ENCODE measurements around the gene KPNB1. TPM values are rescaled to one million over a fixed set of nuclear protein-coding genes. Genes with fewer than 3 reads are reported as not detected.

The KPNB1 gene
- total RNA-seq, 2 donors from 2014 or later: 148 to 239 TPM

DNA sequence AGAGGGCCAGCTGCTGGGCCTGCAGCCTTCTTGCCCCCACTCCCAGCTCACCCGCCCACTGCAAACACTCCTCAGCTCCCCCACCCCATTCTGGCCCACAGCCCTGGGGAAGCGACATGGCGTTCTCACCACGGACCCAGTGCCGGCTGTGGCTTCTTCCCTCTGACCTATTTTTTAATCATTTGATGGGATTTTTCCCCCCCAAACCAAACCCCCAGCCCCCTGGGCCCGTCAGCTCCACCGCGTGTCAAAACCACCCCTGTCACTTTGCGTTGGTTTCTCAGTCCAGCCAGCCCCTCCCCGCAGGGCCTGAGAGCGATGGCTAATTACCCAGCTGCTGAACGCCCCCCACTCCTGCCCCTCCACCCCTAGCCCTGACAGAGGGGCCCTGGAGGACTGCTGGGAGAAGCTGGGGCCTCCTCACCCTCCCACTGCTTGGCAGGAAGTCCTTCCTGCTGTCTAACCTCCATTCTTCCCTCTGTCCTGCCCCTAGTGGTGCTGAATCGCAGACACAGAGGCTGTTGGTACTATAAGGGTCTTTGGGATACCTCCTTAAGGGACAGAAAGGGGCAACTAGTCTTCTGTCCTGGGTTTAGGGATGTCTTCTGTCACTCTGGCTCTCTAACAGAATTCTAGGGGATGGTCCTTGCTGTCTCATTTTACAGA, 75.9 kb downstream of the KPNB1 start:
- Histone ChIP-seq H3K36me3 (no peaks in the 10 kb centered on the region), H3K4me1 (replicated peaks) (no peaks in the 10 kb centered on the region), H3K9me3 (no peaks in the 10 kb centered on the region), H3K27me3 (replicated peaks; ENCODE audit: insufficient read depth) (peaks cover 7% of the 10 kb centered on the region), H3K27ac (no peak overlapping the region), H3K4me3 (no peak overlapping the region)
- 43% methylated on average over 13 of the region's 13 CpGs for whole genome bisulfite sequencing
- DNase-seq (ENCODE audit: low spot score): no peak
- intact Hi-C loops (cut with DNase I): no loop called here
- TF ChIP-seq POLR2AphosphoS5 (IDR thresholded peaks at IDR 0.05): no peak
- TF ChIP-seq, protein P1, sequence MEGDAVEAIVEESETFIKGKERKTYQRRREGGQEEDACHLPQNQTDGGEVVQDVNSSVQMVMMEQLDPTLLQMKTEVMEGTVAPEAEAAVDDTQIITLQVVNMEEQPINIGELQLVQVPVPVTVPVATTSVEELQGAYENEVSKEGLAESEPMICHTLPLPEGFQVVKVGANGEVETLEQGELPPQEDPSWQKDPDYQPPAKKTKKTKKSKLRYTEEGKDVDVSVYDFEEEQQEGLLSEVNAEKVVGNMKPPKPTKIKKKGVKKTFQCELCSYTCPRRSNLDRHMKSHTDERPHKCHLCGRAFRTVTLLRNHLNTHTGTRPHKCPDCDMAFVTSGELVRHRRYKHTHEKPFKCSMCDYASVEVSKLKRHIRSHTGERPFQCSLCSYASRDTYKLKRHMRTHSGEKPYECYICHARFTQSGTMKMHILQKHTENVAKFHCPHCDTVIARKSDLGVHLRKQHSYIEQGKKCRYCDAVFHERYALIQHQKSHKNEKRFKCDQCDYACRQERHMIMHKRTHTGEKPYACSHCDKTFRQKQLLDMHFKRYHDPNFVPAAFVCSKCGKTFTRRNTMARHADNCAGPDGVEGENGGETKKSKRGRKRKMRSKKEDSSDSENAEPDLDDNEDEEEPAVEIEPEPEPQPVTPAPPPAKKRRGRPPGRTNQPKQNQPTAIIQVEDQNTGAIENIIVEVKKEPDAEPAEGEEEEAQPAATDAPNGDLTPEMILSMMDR (IDR thresholded peaks at IDR 0.05): no peak
- TF ChIP-seq POLR2A (IDR thresholded peaks at IDR 0.05): no peak

DNA sequence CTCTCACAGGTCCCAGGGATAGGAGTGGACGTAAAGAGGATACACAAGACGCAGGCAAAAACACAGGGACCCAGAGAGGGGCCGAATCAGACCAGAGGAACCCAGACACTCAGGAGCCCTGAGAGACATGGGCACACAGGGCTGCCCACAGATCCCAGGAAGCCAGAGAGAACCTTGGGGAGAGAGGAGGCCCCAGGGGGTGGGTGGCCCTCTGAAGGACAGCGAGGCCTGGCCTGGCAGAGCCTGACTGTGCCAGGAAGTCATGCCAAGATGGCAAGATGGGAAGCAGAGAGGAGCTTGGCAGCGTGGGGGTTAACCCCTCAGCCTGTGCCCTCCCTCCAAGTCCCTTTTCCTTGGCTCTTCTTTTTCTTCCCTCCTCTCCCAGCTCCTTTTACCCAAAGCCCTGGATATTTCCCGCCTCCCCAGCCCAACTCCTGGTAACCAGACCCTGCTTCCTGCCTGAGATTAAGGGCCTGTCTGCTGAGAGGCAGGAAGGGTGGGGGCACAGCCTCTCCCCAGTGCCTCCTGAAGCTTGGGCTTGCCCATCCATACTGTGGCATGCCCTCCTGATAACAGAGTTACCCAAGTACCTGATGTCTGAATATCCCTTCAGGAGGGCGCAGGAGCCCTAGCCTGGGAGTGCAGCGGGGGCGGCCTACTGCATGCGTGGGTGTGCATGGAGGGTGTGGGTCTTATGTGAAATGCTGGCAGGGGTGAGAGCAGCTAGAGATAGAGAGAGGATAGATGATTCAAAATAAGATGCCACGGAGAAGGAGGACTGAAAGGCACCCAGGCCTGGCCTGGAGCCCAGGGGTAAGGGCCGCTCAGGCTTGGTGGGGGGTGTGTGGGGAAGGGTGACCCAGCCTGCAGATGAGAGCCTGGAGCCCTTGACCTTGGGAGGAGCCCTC, 77.3 kb downstream of the KPNB1 start:
- DNase-seq (ENCODE audit: low spot score): no peak
- no peaks in the 10 kb centered on the region for H3K36me3 ChIP-seq
- no peak overlapping the region for H3K4me3 ChIP-seq
- WGBS: 84% methylated on average over 12 of the region's 12 CpGs
- intact Hi-C loops (cut with DNase I): no loop called here
- no peak overlapping the region for H3K27ac ChIP-seq
- H3K9me3 ChIP-seq: no peaks in the 10 kb centered on the region
- H3K27me3 ChIP-seq (replicated peaks; ENCODE audit: insufficient read depth): peaks cover 7% of the 10 kb centered on the region
- TF ChIP-seq, protein P1 (IDR thresholded peaks at IDR 0.05): no peak
- TF ChIP-seq POLR2A (IDR thresholded peaks at IDR 0.05) (no peak), POLR2AphosphoS5 (IDR thresholded peaks at IDR 0.05) (no peak)
- no peaks in the 10 kb centered on the region for H3K4me1 ChIP-seq (replicated peaks)

DNA sequence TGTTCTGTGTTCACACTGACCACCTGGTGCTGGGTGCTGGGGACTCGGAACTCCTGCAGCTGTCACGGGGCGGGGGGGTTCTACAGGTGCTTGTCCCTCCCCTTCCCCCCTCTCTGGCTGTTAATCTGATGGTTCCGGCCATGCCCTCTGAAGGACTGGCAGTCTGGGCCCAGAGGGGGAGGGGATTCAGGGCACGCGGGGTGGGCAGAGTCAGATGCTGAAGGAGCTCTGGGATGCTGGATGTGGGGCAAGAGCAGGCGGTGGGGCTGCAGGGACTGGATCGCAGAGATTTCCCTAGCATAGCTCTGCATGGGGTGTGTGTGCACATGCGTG, 78.0 kb downstream of the KPNB1 start:
- Histone ChIP-seq H3K9me3 (no peaks in the 10 kb centered on the region), H3K27me3 (replicated peaks; ENCODE audit: insufficient read depth) (peaks cover 7% of the 10 kb centered on the region), H3K4me1 (replicated peaks) (no peaks in the 10 kb centered on the region), H3K27ac (no peak overlapping the region), H3K4me3 (no peak overlapping the region), H3K36me3 (no peaks in the 10 kb centered on the region)
- 78% methylated on average over 7 of the region's 9 CpGs for WGBS
- TF ChIP-seq, protein P1 (IDR thresholded peaks at IDR 0.05): no peak
- no peak for TF ChIP-seq POLR2A (IDR thresholded peaks at IDR 0.05)
- intact Hi-C loops (cut with DNase I): no loop called here
- no peak for DNase-seq (ENCODE audit: low spot score)

DNA sequence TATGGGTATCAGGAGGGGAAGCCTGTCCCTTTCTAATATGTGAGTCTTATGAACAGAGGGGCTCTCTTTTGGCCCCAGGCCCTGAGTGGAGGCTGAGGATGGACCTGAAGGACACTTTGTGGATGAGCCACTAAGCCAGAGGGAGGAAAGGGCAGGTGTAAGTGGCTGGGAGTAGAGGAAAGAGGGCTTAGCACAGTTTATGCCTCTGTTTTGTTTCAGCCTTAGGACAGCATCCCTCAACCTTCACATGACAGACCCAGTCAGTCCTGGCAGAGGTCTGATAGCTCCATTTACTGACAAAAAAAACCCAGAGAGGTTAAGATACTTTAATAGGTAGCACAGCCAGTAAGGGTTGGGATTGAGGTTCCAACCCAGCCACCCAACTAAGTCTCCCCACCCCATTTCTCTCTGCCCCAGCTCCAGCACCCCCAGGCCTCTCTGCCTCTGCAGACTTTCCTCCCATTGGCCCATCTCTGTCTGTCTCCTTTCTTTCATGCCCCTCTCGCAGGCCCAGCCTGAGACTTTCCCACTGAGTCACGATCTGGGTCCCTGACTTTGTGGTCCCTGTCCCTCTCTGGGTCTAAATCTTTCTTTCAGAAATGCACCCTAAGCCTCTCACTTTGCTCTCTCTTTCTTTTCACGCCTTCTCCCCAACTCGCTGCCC, 78.6 kb downstream of the KPNB1 start:
- Histone ChIP-seq H3K4me3 (no peak overlapping the region), H3K4me1 (replicated peaks) (no peaks in the 10 kb centered on the region), H3K9me3 (no peaks in the 10 kb centered on the region), H3K36me3 (no peaks in the 10 kb centered on the region), H3K27ac (no peak overlapping the region), H3K27me3 (replicated peaks; ENCODE audit: insufficient read depth) (peaks cover 7% of the 10 kb centered on the region)
- WGBS: 87% methylated on average over 4 of the region's 4 CpGs
- intact Hi-C loops (cut with DNase I): no loop called here
- TF ChIP-seq POLR2AphosphoS5 (IDR thresholded peaks at IDR 0.05) (no peak), POLR2A (IDR thresholded peaks at IDR 0.05) (no peak)
- TF ChIP-seq, protein P1 (IDR thresholded peaks at IDR 0.05): no peak
- DNase-seq (ENCODE audit: low spot score): no peak

All from prostate gland (tissue), 2 donors.